Measurements from ENCODE around the gene DNAJC15.
A peak's percentile ranks its signal among the peaks of the same experiment; 100 is the strongest.

DNAJC15 gene

GRCh38 chr13:42991898-42992763 is 31.3 kb upstream of the DNAJC15 start, which contains the start of gene EPSTI1:
Gene EPSTI1 (minus strand): TSS chr13:42992241. CDS start chr13:42992165, 76 bp downstream.
- FAIRE-seq, result peak; percentile 95
- DNase-seq (ENCODE audit: insufficient read length), result peak; percentile 51
- TF ChIP-seq POLR2A (IDR thresholded peaks at IDR 0.05; ENCODE audit: low read depth, low read length) (peak; percentile 76), POLR2AphosphoS5 (IDR thresholded peaks at IDR 0.05; ENCODE audit: low read depth, low read length) (peak; percentile 68; the same call in 1 of the 2 replicates), TAF1 (IDR thresholded peaks at IDR 0.05; ENCODE audit: borderline replicate concordance, low read depth, low read length) (peak; percentile 56; the same call in 1 of the 2 replicates)

GRCh38 chr13:42992764-42993122 is 30.6 kb upstream of the DNAJC15 start:
- no peak for TF ChIP-seq TAF1 (IDR thresholded peaks at IDR 0.05; ENCODE audit: borderline replicate concordance, low read depth, low read length)
- no peak for TF ChIP-seq POLR2AphosphoS5 (IDR thresholded peaks at IDR 0.05; ENCODE audit: low read depth, low read length)
- no peak for TF ChIP-seq POLR2A (IDR thresholded peaks at IDR 0.05; ENCODE audit: low read depth, low read length)
- DNase-seq (ENCODE audit: insufficient read length), result no peak
- peak; percentile 76 for FAIRE-seq

- TF ChIP-seq TAF1 (IDR thresholded peaks at IDR 0.05; ENCODE audit: borderline replicate concordance, low read depth, low read length), result no peak
- no peak for TF ChIP-seq POLR2AphosphoS5 (IDR thresholded peaks at IDR 0.05; ENCODE audit: low read depth, low read length)
- no peak for TF ChIP-seq POLR2A (IDR thresholded peaks at IDR 0.05; ENCODE audit: low read depth, low read length)
- no peak for FAIRE-seq
- DNase-seq (ENCODE audit: insufficient read length), result no peak
Measured at GRCh38 chr13:42994878-42995277, 28.5 kb upstream of the DNAJC15 start.

GRCh38 chr13:42996584-42996983 is 26.8 kb upstream of the DNAJC15 start:
- DNase-seq (ENCODE audit: insufficient read length), result no peak
- FAIRE-seq, result peak; percentile 48
- TF ChIP-seq POLR2A (IDR thresholded peaks at IDR 0.05; ENCODE audit: low read depth, low read length) (no peak), POLR2AphosphoS5 (IDR thresholded peaks at IDR 0.05; ENCODE audit: low read depth, low read length) (no peak), TAF1 (IDR thresholded peaks at IDR 0.05; ENCODE audit: borderline replicate concordance, low read depth, low read length) (no peak)

GRCh38 chr13:42997381-42997780 is 26.0 kb upstream of the DNAJC15 start:
- TF ChIP-seq POLR2AphosphoS5 (IDR thresholded peaks at IDR 0.05; ENCODE audit: low read depth, low read length) (no peak), POLR2A (IDR thresholded peaks at IDR 0.05; ENCODE audit: low read depth, low read length) (no peak), TAF1 (IDR thresholded peaks at IDR 0.05; ENCODE audit: borderline replicate concordance, low read depth, low read length) (no peak)
- FAIRE-seq (peak; percentile 84), DNase-seq (ENCODE audit: insufficient read length) (no peak)

- FAIRE-seq (no peak), DNase-seq (ENCODE audit: insufficient read length) (no peak)
- no peak for TF ChIP-seq POLR2AphosphoS5 (IDR thresholded peaks at IDR 0.05; ENCODE audit: low read depth, low read length)
- TF ChIP-seq TAF1 (IDR thresholded peaks at IDR 0.05; ENCODE audit: borderline replicate concordance, low read depth, low read length), result no peak
- no peak for TF ChIP-seq POLR2A (IDR thresholded peaks at IDR 0.05; ENCODE audit: low read depth, low read length)
Measured at GRCh38 chr13:42999491-42999890, 23.9 kb upstream of the DNAJC15 start.

GRCh38 chr13:43000676-43001075 is 22.7 kb upstream of the DNAJC15 start:
- DNase-seq (ENCODE audit: insufficient read length) (no peak), FAIRE-seq (no peak)
- TF ChIP-seq POLR2AphosphoS5 (IDR thresholded peaks at IDR 0.05; ENCODE audit: low read depth, low read length), result no peak
- TF ChIP-seq POLR2A (IDR thresholded peaks at IDR 0.05; ENCODE audit: low read depth, low read length), result no peak
- TF ChIP-seq TAF1 (IDR thresholded peaks at IDR 0.05; ENCODE audit: borderline replicate concordance, low read depth, low read length), result no peak

- TF ChIP-seq POLR2AphosphoS5 (IDR thresholded peaks at IDR 0.05; ENCODE audit: low read depth, low read length) (no peak), TAF1 (IDR thresholded peaks at IDR 0.05; ENCODE audit: borderline replicate concordance, low read depth, low read length) (no peak), POLR2A (IDR thresholded peaks at IDR 0.05; ENCODE audit: low read depth, low read length) (no peak)
- FAIRE-seq, result no peak
Measured at GRCh38 chr13:43002021-43002420, 21.4 kb upstream of the DNAJC15 start.

GRCh38 chr13:43003010-43003409 is 20.4 kb upstream of the DNAJC15 start:
- no peak for FAIRE-seq
- TF ChIP-seq POLR2A (IDR thresholded peaks at IDR 0.05; ENCODE audit: low read depth, low read length) (no peak), POLR2AphosphoS5 (IDR thresholded peaks at IDR 0.05; ENCODE audit: low read depth, low read length) (no peak), TAF1 (IDR thresholded peaks at IDR 0.05; ENCODE audit: borderline replicate concordance, low read depth, low read length) (no peak)
- no peak for DNase-seq (ENCODE audit: insufficient read length)

More at GRCh38 chr13:43002021-43002420, 21.4 kb upstream of the DNAJC15 start:
- no peak for DNase-seq (ENCODE audit: insufficient read length)

- DNase-seq (ENCODE audit: insufficient read length) (no peak), FAIRE-seq (no peak)
- TF ChIP-seq POLR2AphosphoS5 (IDR thresholded peaks at IDR 0.05; ENCODE audit: low read depth, low read length) (no peak), TAF1 (IDR thresholded peaks at IDR 0.05; ENCODE audit: borderline replicate concordance, low read depth, low read length) (no peak), POLR2A (IDR thresholded peaks at IDR 0.05; ENCODE audit: low read depth, low read length) (no peak)
Measured at GRCh38 chr13:43003729-43004128, 19.7 kb upstream of the DNAJC15 start.

GRCh38 chr13:43005460-43006236 is 17.7 kb upstream of the DNAJC15 start:
- DNase-seq (ENCODE audit: insufficient read length), result no peak
- no peak for FAIRE-seq
- TF ChIP-seq POLR2A (IDR thresholded peaks at IDR 0.05; ENCODE audit: low read depth, low read length), result no peak
- no peak for TF ChIP-seq TAF1 (IDR thresholded peaks at IDR 0.05; ENCODE audit: borderline replicate concordance, low read depth, low read length)
- TF ChIP-seq POLR2AphosphoS5 (IDR thresholded peaks at IDR 0.05; ENCODE audit: low read depth, low read length), result no peak
